Measurements from ENCODE around the gene THOC6. TPM values are rescaled to one million over a fixed set of nuclear protein-coding genes. Genes with fewer than 3 reads are reported as not detected.
"Not testable (repeated sequence)": the region's sequence is repeated elsewhere in the genome, so short reads cannot be mapped to it uniquely, and the experiment has no call there.

Gene THOC6
- total RNA-seq, 2 donors from 2014 or later: 45.8 to 52.4 TPM

DNA sequence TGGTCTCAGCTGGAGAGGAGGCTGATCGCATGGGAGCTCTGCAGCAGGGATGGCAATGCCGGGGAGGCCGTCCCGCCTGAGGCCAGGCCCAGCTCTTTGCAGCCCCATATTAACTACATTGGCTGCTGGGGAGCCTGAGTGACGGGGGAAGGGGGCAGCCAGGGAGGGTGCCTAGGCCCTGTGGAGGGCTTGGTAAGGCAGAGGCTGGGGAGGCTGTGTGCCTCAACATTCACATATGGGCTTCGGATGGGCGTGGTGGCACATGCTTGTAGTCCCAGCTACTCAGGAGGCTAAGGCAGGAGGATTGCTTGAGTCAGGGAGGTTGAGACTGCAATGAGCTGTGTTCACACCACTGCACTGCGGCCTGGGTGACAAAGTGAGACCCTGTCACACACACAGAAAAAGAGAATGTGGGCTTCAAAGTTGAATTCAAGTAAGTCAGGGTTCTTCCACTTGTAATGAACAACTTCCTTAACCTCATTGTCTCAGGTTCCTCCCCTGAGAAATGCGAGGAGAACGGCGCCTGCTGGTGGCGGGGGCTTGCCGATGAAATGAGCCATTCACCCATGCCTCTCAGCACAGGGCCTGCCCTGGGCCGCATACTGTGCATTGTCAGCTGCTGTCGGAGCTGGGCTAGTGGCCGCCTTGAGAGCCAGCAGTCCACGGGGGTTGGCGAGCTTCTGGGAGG is 48.9 kb downstream of the THOC6 start:
- not testable (repeated sequence) for H3K4me1 Mint-ChIP-seq; H3K27ac Mint-ChIP-seq; H3K36me3 Mint-ChIP-seq (ENCODE audit: low read depth); H3K4me3 Mint-ChIP-seq; H3K9me3 Mint-ChIP-seq; H3K9me3 ChIP-seq (ENCODE audit: control insufficient read depth, low read length); H3K27me3 ChIP-seq (ENCODE audit: control insufficient read depth, insufficient read depth, low read length, poor library complexity, severe bottlenecking); H3K36me3 ChIP-seq (ENCODE audit: control insufficient read depth, insufficient read depth, low read length); H3K27me3 Mint-ChIP-seq (ENCODE audit: insufficient read depth); H3K4me3 ChIP-seq (ENCODE audit: low read length); H3K27ac ChIP-seq (ENCODE audit: low read depth, low read length); H3K4me1 ChIP-seq (ENCODE audit: control insufficient read depth, insufficient read depth, low read length); H3K9ac ChIP-seq (ENCODE audit: extremely low read depth, low read length, poor library complexity, severe bottlenecking)
- TF ChIP-seq, protein P1, sequence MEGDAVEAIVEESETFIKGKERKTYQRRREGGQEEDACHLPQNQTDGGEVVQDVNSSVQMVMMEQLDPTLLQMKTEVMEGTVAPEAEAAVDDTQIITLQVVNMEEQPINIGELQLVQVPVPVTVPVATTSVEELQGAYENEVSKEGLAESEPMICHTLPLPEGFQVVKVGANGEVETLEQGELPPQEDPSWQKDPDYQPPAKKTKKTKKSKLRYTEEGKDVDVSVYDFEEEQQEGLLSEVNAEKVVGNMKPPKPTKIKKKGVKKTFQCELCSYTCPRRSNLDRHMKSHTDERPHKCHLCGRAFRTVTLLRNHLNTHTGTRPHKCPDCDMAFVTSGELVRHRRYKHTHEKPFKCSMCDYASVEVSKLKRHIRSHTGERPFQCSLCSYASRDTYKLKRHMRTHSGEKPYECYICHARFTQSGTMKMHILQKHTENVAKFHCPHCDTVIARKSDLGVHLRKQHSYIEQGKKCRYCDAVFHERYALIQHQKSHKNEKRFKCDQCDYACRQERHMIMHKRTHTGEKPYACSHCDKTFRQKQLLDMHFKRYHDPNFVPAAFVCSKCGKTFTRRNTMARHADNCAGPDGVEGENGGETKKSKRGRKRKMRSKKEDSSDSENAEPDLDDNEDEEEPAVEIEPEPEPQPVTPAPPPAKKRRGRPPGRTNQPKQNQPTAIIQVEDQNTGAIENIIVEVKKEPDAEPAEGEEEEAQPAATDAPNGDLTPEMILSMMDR (conservative IDR thresholded peaks at IDR 0.05): peak; percentile 44
- WGBS, 2 experiments (ENCODE audit: insufficient coverage in 1 of 2, insufficient read length in 1 of 2): 67 to 70% methylated on average over 1 to 6 of the region's 18 CpGs
- DNase-seq: peak; percentile 72

DNA sequence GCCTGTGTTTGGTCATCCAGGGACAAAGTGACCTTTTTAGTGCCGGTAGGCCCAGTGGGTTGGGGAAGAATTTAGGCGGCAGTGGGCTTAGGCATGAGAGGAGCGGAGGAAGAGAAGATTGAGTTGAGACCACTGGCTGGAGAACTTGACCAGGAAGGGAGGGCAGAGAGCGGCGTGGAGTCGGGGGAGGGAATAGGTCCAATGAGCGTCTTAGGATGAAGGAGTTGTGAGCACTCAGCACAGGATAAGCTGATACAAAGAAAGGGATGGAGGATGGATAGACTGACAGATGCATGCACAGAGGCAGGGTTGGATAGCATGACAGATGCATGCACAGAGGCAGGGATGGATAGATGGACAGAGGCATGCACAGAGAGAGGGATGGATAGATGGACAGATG is 49.6 kb downstream of the THOC6 start:
- H3K27ac ChIP-seq (ENCODE audit: low read depth, low read length): no peak overlapping the region
- H3K4me1 ChIP-seq (ENCODE audit: control insufficient read depth, insufficient read depth, low read length): no peaks in the 10 kb centered on the region
- H3K9ac ChIP-seq (ENCODE audit: extremely low read depth, low read length, poor library complexity, severe bottlenecking): no peak overlapping the region
- H3K4me1 Mint-ChIP-seq: peaks cover 9% of the 10 kb centered on the region
- no peaks in the 10 kb centered on the region for H3K27me3 Mint-ChIP-seq (ENCODE audit: insufficient read depth)
- no peaks in the 10 kb centered on the region for H3K36me3 ChIP-seq (ENCODE audit: control insufficient read depth, insufficient read depth, low read length)
- no peaks in the 10 kb centered on the region for H3K9me3 Mint-ChIP-seq
- H3K4me3 ChIP-seq (ENCODE audit: low read length): no peak overlapping the region
- H3K27me3 ChIP-seq (ENCODE audit: control insufficient read depth, insufficient read depth, low read length, poor library complexity, severe bottlenecking): no peaks in the 10 kb centered on the region
- H3K4me3 Mint-ChIP-seq: no peak overlapping the region
- 91 to 97% methylated on average over 7 of the region's 7 CpGs for WGBS, 2 experiments (ENCODE audit: insufficient coverage in 1 of 2, insufficient read length in 1 of 2)
- no peaks in the 10 kb centered on the region for H3K9me3 ChIP-seq (ENCODE audit: control insufficient read depth, low read length)
- TF ChIP-seq, protein P1 (conservative IDR thresholded peaks at IDR 0.05): no peak
- no peaks in the 10 kb centered on the region for H3K36me3 Mint-ChIP-seq (ENCODE audit: low read depth)
- no peak overlapping the region for H3K27ac Mint-ChIP-seq
- no peak for DNase-seq

DNA sequence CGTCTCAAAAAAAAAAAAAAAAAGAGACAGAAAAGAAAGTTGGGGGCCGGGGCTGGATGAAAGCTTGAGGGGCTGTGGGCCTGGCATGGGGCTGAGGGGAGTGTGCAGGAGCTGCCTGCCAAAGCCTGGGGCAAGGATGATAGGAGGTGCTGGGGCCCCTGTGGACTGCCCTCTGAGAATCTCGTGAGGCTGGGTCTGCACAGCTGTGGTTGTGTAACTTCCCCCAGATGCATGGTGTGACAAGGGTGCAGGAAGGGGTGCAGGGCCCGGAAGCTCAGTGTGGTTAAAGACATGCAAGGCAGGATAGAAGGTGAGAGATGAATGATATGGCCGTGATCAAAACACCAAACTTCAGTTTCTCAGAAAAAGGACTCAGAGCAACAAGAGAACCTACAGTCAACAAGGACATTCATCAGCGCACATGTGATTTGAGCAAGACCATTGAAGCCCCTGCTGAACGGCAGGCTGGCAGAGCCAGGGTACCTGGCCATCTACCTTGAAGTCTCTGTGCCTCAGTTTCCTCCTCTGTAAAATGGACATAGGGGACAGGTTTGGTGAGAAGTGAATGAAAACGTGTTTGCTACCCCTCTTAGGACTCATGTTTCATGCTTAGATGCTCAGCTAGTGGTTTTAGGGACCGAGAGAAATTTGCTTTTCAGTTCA is 51.2 kb downstream of the THOC6 start:
- Mint-ChIP-seq H3K27ac (no peak overlapping the region), H3K4me3 (no peak overlapping the region), H3K27me3 (ENCODE audit: insufficient read depth) (no peaks in the 10 kb centered on the region), H3K9me3 (no peaks in the 10 kb centered on the region), H3K4me1 (peaks cover 14% of the 10 kb centered on the region), H3K36me3 (ENCODE audit: low read depth) (no peaks in the 10 kb centered on the region)
- no peak for DNase-seq
- H3K27ac ChIP-seq (ENCODE audit: low read depth, low read length): no peak overlapping the region
- H3K9ac ChIP-seq (ENCODE audit: extremely low read depth, low read length, poor library complexity, severe bottlenecking): no peak overlapping the region
- H3K4me1 ChIP-seq (ENCODE audit: control insufficient read depth, insufficient read depth, low read length): no peaks in the 10 kb centered on the region
- no peak overlapping the region for H3K4me3 ChIP-seq (ENCODE audit: low read length)
- TF ChIP-seq, protein P1 (conservative IDR thresholded peaks at IDR 0.05): no peak
- H3K27me3 ChIP-seq (ENCODE audit: control insufficient read depth, insufficient read depth, low read length, poor library complexity, severe bottlenecking): no peaks in the 10 kb centered on the region
- no peaks in the 10 kb centered on the region for H3K9me3 ChIP-seq (ENCODE audit: control insufficient read depth, low read length)
- WGBS, 2 experiments (ENCODE audit: insufficient coverage in 1 of 2, insufficient read length in 1 of 2): 78 to 85% methylated on average over 5 to 9 of the region's 9 CpGs
- no peaks in the 10 kb centered on the region for H3K36me3 ChIP-seq (ENCODE audit: control insufficient read depth, insufficient read depth, low read length)

All from endodermal cell (in vitro differentiated cells).